Neural crest cell (in vitro differentiated cells): Measurements from ENCODE around the gene PUSL1. TPM values are rescaled to one million over a fixed set of nuclear protein-coding genes. Genes with fewer than 3 reads are reported as not detected.

Source experiments
- DNase-seq: peaks from one replicate; pipeline ENCODE4 v3.0.0; 2021; ENCODE audit warnings: low read depth, mixed read lengths, low spot score
- H3K27ac Mint-ChIP-seq: one replicate; pipeline ENCODE4 v1.8.0; 2021; ENCODE audit warnings: mild to moderate bottlenecking, mixed read lengths; ENCODE audit not compliant: unreplicated experiment
- H3K27me3 Mint-ChIP-seq: 2 replicates; pipeline ENCODE4 v1.8.0; 2021; ENCODE audit warnings: low read depth, mild to moderate bottlenecking, mixed read lengths
- H3K36me3 Mint-ChIP-seq: 2 replicates; pipeline ENCODE4 v1.8.0; 2021; ENCODE audit warnings: low read depth, mild to moderate bottlenecking, mixed read lengths
- H3K4me1 Mint-ChIP-seq: 2 replicates; pipeline ENCODE4 v1.8.0; 2021; ENCODE audit warnings: mixed read lengths
- H3K4me3 Mint-ChIP-seq: one replicate; pipeline ENCODE4 v1.8.0; 2021; ENCODE audit warnings: mild to moderate bottlenecking, mixed read lengths
- H3K9me3 Mint-ChIP-seq: 2 replicates; pipeline ENCODE4 v1.8.0; 2021; ENCODE audit warnings: mixed read lengths
- total RNA-seq: library from RNA; stranded (reverse); gene quantifications from 2 replicates; pipeline ENCODE4 v1.2.1, GENCODE V29; 2021
- TF ChIP-seq, protein P1 (sequence below): fragments of 200-600 bp; sonication (generic); conservative IDR thresholded peaks from 2 replicates; pipeline ENCODE4 v1.5.0; 2021; ENCODE audit warnings: antibody characterized with exemption, mild to moderate bottlenecking

PUSL1 gene
- total RNA-seq, 1 donor from 2014 or later = 27.9 TPM

DNA sequence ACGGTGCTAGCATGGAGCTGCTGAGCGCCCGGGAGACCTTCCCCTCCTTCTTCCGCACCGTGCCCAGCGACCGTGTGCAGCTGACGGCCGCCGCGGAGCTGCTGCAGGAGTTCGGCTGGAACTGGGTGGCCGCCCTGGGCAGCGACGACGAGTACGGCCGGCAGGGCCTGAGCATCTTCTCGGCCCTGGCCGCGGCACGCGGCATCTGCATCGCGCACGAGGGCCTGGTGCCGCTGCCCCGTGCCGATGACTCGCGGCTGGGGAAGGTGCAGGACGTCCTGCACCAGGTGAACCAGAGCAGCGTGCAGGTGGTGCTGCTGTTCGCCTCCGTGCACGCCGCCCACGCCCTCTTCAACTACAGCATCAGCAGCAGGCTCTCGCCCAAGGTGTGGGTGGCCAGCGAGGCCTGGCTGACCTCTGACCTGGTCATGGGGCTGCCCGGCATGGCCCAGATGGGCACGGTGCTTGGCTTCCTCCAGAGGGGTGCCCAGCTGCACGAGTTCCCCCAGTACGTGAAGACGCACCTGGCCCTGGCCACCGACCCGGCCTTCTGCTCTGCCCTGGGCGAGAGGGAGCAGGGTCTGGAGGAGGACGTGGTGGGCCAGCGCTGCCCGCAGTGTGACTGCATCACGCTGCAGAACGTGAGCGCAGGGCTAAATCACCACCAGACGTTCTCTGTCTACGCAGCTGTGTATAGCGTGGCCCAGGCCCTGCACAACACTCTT lies 23.8 kb downstream of the PUSL1 start:
- H3K9me3 Mint-ChIP-seq = no peaks in the 10 kb centered on the region
- H3K36me3 Mint-ChIP-seq = peaks cover 2% of the 10 kb centered on the region
- TF ChIP-seq, protein P1, sequence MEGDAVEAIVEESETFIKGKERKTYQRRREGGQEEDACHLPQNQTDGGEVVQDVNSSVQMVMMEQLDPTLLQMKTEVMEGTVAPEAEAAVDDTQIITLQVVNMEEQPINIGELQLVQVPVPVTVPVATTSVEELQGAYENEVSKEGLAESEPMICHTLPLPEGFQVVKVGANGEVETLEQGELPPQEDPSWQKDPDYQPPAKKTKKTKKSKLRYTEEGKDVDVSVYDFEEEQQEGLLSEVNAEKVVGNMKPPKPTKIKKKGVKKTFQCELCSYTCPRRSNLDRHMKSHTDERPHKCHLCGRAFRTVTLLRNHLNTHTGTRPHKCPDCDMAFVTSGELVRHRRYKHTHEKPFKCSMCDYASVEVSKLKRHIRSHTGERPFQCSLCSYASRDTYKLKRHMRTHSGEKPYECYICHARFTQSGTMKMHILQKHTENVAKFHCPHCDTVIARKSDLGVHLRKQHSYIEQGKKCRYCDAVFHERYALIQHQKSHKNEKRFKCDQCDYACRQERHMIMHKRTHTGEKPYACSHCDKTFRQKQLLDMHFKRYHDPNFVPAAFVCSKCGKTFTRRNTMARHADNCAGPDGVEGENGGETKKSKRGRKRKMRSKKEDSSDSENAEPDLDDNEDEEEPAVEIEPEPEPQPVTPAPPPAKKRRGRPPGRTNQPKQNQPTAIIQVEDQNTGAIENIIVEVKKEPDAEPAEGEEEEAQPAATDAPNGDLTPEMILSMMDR = no peak
- no peaks in the 10 kb centered on the region for H3K27me3 Mint-ChIP-seq
- no peak overlapping the region for H3K4me3 Mint-ChIP-seq
- peaks cover 5% of the 10 kb centered on the region for H3K4me1 Mint-ChIP-seq
- no peak for DNase-seq
- no peak overlapping the region for H3K27ac Mint-ChIP-seq

DNA sequence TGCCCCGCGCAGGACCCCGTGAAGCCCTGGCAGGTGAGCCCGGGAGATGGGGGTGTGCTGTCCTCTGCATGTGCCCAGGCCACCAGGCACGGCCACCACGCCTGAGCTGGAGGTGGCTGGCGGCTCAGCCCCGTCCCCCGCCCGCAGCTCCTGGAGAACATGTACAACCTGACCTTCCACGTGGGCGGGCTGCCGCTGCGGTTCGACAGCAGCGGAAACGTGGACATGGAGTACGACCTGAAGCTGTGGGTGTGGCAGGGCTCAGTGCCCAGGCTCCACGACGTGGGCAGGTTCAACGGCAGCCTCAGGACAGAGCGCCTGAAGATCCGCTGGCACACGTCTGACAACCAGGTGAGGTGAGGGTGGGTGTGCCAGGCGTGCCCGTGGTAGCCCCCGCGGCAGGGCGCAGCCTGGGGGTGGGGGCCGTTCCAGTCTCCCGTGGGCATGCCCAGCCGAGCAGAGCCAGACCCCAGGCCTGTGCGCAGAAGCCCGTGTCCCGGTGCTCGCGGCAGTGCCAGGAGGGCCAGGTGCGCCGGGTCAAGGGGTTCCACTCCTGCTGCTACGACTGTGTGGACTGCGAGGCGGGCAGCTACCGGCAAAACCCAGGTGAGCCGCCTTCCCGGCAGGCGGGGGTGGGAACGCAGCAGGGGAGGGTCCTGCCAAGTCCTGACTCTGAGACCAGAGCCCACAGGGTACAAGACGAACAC lies 24.5 kb downstream of the PUSL1 start:
- Mint-ChIP-seq H3K27ac (no peak overlapping the region), H3K4me3 (no peak overlapping the region), H3K9me3 (no peaks in the 10 kb centered on the region), H3K27me3 (no peaks in the 10 kb centered on the region), H3K36me3 (peaks cover 2% of the 10 kb centered on the region), H3K4me1 (peaks cover 5% of the 10 kb centered on the region)
- DNase-seq = no peak
- TF ChIP-seq, protein P1 = no peak

DNA sequence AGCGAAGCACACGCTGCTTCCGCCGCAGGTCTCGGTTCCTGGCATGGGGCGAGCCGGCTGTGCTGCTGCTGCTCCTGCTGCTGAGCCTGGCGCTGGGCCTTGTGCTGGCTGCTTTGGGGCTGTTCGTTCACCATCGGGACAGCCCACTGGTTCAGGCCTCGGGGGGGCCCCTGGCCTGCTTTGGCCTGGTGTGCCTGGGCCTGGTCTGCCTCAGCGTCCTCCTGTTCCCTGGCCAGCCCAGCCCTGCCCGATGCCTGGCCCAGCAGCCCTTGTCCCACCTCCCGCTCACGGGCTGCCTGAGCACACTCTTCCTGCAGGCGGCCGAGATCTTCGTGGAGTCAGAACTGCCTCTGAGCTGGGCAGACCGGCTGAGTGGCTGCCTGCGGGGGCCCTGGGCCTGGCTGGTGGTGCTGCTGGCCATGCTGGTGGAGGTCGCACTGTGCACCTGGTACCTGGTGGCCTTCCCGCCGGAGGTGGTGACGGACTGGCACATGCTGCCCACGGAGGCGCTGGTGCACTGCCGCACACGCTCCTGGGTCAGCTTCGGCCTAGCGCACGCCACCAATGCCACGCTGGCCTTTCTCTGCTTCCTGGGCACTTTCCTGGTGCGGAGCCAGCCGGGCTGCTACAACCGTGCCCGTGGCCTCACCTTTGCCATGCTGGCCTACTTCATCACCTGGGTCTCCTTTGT lies 25.3 kb downstream of the PUSL1 start:
- no peaks in the 10 kb centered on the region for H3K9me3 Mint-ChIP-seq

DNA sequence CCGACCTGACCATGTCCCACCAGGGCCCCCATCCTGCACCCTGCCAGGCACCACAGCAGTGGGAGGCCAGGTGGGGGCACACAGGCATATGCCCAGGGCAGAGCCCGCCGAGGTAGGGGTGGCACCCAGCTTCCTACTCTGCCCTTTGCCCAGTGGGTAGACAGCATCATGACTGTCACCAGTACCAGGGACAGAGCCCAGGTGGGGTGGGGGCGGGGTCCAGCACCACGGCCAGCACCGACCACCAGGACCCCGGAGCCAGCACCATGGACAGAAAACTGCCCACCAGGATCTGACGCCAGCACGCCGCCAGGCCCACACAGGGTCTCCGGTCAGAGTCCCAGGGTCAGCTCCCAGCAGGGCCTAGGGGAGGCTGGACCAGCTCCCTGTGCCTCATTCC lies 26.4 kb downstream of the PUSL1 start:
- DNase-seq = no peak
- H3K4me1 Mint-ChIP-seq = peaks cover 2% of the 10 kb centered on the region

More for the DNA sequence above, 25.3 kb downstream of the PUSL1 start:
- Mint-ChIP-seq H3K36me3 (peaks cover 2% of the 10 kb centered on the region), H3K4me1 (peaks cover 5% of the 10 kb centered on the region), H3K27ac (no peak overlapping the region), H3K27me3 (no peaks in the 10 kb centered on the region), H3K4me3 (no peak overlapping the region)
- TF ChIP-seq, protein P1 = no peak
- DNase-seq = no peak

DNA sequence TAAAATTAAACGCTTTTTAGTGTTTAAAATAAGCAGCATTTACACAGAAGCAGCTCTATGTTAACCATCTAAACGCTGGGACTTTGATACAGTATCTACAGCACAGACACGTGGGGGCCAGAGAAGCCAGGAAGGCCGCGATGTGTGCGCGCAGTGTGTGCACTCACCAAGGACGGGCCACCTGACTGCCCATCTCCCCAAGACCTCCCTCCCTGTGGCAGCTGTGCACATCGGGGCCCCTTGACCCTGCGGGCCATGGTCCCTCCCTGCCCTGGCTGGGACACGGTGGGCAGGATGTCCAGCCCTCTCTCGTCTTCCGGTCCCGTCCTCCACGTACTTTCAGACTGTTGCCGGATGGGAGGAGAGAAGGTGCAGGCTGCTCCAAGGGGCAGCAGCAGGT lies 26.9 kb downstream of the PUSL1 start:
- TF ChIP-seq, protein P1 = no peak
- Mint-ChIP-seq H3K27me3 (no peaks in the 10 kb centered on the region), H3K27ac (no peak overlapping the region), H3K4me1 (no peaks in the 10 kb centered on the region), H3K9me3 (no peaks in the 10 kb centered on the region), H3K36me3 (no peaks in the 10 kb centered on the region), H3K4me3 (no peak overlapping the region)
- no peak for DNase-seq

More for the DNA sequence above, 26.4 kb downstream of the PUSL1 start:
- H3K27me3 Mint-ChIP-seq = no peaks in the 10 kb centered on the region
- H3K36me3 Mint-ChIP-seq = peaks cover under 1% of the 10 kb centered on the region
- H3K27ac Mint-ChIP-seq = no peak overlapping the region
- TF ChIP-seq, protein P1 = no peak
- no peak overlapping the region for H3K4me3 Mint-ChIP-seq
- H3K9me3 Mint-ChIP-seq = no peaks in the 10 kb centered on the region
